Mesothelial cell of epicardium (in vitro differentiated cells): Measurements from ENCODE around the gene WDR41. TPM values are rescaled to one million over a fixed set of nuclear protein-coding genes. Genes with fewer than 3 reads are reported as not detected.
"Not testable (repeated sequence)": the region's sequence is repeated elsewhere in the genome, so short reads cannot be mapped to it uniquely, and the experiment has no call there.

ENCODE experiments used
- DNase-seq, 2 experiments: peaks; one replicate each; pipeline ENCODE4 v3.0.0; 2021; ENCODE audit warnings: low spot score in 2 of 2; ENCODE audit not compliant: unreplicated experiment in 2 of 2
- H3K27ac Mint-ChIP-seq: 2 replicates; pipeline ENCODE4 v1.8.0; 2021; ENCODE audit warnings: mixed read lengths
- H3K27me3 Mint-ChIP-seq: 2 replicates; pipeline ENCODE4 v1.8.0; 2021; ENCODE audit warnings: low read depth, mixed read lengths
- H3K36me3 Mint-ChIP-seq: 2 replicates; pipeline ENCODE4 v1.8.0; 2021; ENCODE audit warnings: mixed read lengths
- H3K4me1 Mint-ChIP-seq: 2 replicates; pipeline ENCODE4 v1.8.0; 2021; ENCODE audit warnings: mixed read lengths
- H3K4me3 Mint-ChIP-seq: 2 replicates; pipeline ENCODE4 v1.8.0; 2021; ENCODE audit warnings: mild to moderate bottlenecking, moderate library complexity, mixed read lengths
- H3K9me3 Mint-ChIP-seq: 2 replicates; pipeline ENCODE4 v1.8.0; 2021; ENCODE audit warnings: mixed read lengths
- CTCF ChIP-seq: fragments of 200-600 bp; sonication (generic); IDR thresholded peaks from one replicate; pipeline ENCODE4 v1.5.0; 2021; ENCODE audit warnings: antibody characterized with exemption; ENCODE audit not compliant: unreplicated experiment
- total RNA-seq: library from RNA; stranded (reverse); gene quantifications from 3 replicates; pipeline ENCODE4 v1.2.1, GENCODE V29; 2021

Gene WDR41
- total RNA-seq, 1 donor from 2014 or later, result 48.7 TPM

GRCh38 chr5:77499973-77500372 lies 7.9 kb upstream of the WDR41 start:
- Mint-ChIP-seq H3K27ac (no peak overlapping the region), H3K9me3 (peaks cover 30% of the 10 kb centered on the region), H3K4me1 (no peaks in the 10 kb centered on the region), H3K36me3 (peaks cover 6% of the 10 kb centered on the region), H3K27me3 (peaks cover 46% of the 10 kb centered on the region), H3K4me3 (no peak overlapping the region)
- no peak for DNase-seq
- TF ChIP-seq CTCF, result no peak

GRCh38 chr5:77499441-77499840 lies 7.3 kb upstream of the WDR41 start:
- no peak for DNase-seq
- Mint-ChIP-seq H3K27me3 (peaks cover 48% of the 10 kb centered on the region), H3K36me3 (peaks cover 6% of the 10 kb centered on the region), H3K9me3 (peaks cover 25% of the 10 kb centered on the region), H3K4me1 (no peaks in the 10 kb centered on the region), H3K27ac (no peak overlapping the region), H3K4me3 (no peak overlapping the region)
- TF ChIP-seq CTCF, result no peak

GRCh38 chr5:77498952-77499351 lies 6.8 kb upstream of the WDR41 start:
- Mint-ChIP-seq H3K4me3 (no peak overlapping the region), H3K27me3 (peaks cover 52% of the 10 kb centered on the region), H3K36me3 (peaks cover 6% of the 10 kb centered on the region), H3K27ac (no peak overlapping the region), H3K9me3 (peaks cover 23% of the 10 kb centered on the region), H3K4me1 (no peaks in the 10 kb centered on the region)
- no peak for TF ChIP-seq CTCF
- DNase-seq, result no peak

- peaks cover 55% of the 10 kb centered on the region for H3K27me3 Mint-ChIP-seq
- no peak for TF ChIP-seq CTCF
- no peaks in the 10 kb centered on the region for H3K36me3 Mint-ChIP-seq
Measured at GRCh38 chr5:77494935-77495334, 2.8 kb upstream of the WDR41 start.

GRCh38 chr5:77492653-77493000 lies 511 bp upstream of the WDR41 start:
- peak overlapping the region; percentile 84 for H3K4me3 Mint-ChIP-seq
- H3K27me3 Mint-ChIP-seq, result peaks cover 43% of the 10 kb centered on the region
- TF ChIP-seq CTCF, result peak; percentile 38
- H3K4me1 Mint-ChIP-seq, result peaks cover 11% of the 10 kb centered on the region
- H3K36me3 Mint-ChIP-seq, result peaks cover 6% of the 10 kb centered on the region
- H3K27ac Mint-ChIP-seq, result peak overlapping the region; percentile 71
- DNase-seq, result no peak
- H3K9me3 Mint-ChIP-seq, result no peaks in the 10 kb centered on the region

More at GRCh38 chr5:77494935-77495334, 2.8 kb upstream of the WDR41 start:
- Mint-ChIP-seq H3K9me3 (no peaks in the 10 kb centered on the region), H3K4me1 (peaks cover 11% of the 10 kb centered on the region), H3K4me3 (no peak overlapping the region), H3K27ac (no peak overlapping the region)
- no peak for DNase-seq

- H3K9me3 Mint-ChIP-seq, H3K36me3 Mint-ChIP-seq, DNase-seq: not testable (repeated sequence)
- Mint-ChIP-seq H3K4me3 (peak overlapping the region; percentile 84), H3K4me1 (peaks cover 11% of the 10 kb centered on the region), H3K27ac (peak overlapping the region; percentile 95), H3K27me3 (peaks cover 26% of the 10 kb centered on the region)
Measured at GRCh38 chr5:77490741-77491344, 1.3 kb downstream of the WDR41 start.
